RWPE1 (cell line): Measurements from ENCODE around the gene PTGDS.

Source experiments
- CTCF ChIA-PET: fragments of 350-600 bp; sonication (Branson Sonifier 250); formaldehyde crosslinking; extraction: SDS; loops from one replicate; lab custom pipeline; 2021; lab: Yijun Ruan, JAX
- POLR2A ChIA-PET: fragments of 400-600 bp; formaldehyde crosslinking; extraction: SDS; loops from one replicate; lab custom pipeline; 2020; ENCODE audit warnings: antibody characterized with exemption; ENCODE audit not compliant: low non-redundant PET; lab: Yijun Ruan, JAX
- DNase-seq: peaks from one replicate; pipeline ENCODE4 v3.0.0; 2012; ENCODE audit warnings: low spot score
- H3K27ac ChIP-seq: fragments of 450-650 bp; 2 replicates; pipeline ENCODE4 v1.5.1; 2017
- TF ChIP-seq, protein P1 (sequence below): fragments of 450-650 bp; conservative IDR thresholded peaks from 2 replicates; pipeline ENCODE4 v1.5.1; 2017; ENCODE audit warnings: low read depth, mild to moderate bottlenecking

PTGDS gene

DNA sequence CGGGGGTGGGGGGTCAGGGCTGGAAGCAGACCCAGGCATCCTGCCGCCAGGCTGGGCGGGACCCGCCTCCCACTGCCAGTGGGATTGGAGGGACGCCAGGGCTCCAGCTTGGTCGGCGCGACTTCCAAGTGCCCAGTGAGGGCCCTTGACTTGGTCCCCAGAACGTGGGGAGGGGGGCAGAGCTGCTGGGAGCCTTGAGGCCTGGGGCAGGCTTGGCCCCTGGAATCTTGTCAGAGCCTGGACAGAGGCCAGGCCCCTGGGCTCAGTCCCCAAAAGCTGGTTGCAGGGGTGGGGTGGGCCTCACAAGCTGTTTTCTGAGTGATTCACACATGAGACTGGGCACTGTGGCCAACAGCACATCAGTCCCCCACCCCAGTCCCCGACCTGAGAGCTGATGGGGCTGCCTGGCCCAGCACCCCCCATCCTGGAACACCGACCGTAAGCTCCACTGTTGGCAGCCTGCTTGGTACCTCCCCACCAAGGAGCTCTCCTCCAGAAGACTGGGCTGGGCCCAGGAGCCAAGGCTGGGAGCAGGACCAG, 18.5 kb downstream of the PTGDS start:
- peak overlapping the region; percentile 93 for H3K27ac ChIP-seq
- CTCF ChIA-PET, result interaction anchor here (0.6 to 2.0 kb wide), 6 partner anchors 32 to 172 kb away, joined by 3 to 9 read pairs (median 3); partner anchors contain the start of gene ABCA2
- TF ChIP-seq, protein P1, sequence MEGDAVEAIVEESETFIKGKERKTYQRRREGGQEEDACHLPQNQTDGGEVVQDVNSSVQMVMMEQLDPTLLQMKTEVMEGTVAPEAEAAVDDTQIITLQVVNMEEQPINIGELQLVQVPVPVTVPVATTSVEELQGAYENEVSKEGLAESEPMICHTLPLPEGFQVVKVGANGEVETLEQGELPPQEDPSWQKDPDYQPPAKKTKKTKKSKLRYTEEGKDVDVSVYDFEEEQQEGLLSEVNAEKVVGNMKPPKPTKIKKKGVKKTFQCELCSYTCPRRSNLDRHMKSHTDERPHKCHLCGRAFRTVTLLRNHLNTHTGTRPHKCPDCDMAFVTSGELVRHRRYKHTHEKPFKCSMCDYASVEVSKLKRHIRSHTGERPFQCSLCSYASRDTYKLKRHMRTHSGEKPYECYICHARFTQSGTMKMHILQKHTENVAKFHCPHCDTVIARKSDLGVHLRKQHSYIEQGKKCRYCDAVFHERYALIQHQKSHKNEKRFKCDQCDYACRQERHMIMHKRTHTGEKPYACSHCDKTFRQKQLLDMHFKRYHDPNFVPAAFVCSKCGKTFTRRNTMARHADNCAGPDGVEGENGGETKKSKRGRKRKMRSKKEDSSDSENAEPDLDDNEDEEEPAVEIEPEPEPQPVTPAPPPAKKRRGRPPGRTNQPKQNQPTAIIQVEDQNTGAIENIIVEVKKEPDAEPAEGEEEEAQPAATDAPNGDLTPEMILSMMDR, result no peak
- POLR2A ChIA-PET, result interaction anchor here (1.3 kb wide), 1 partner anchor 17 kb away, joined by 3 read pairs; no protein-coding TSS in a partner anchor
- DNase-seq, result no peak

GRCh38 chr9:136996361-136997292, 19.3 kb downstream of the PTGDS start, which contains the start of gene CLIC3:
Gene CLIC3, minus strand, starts transcription at chr9:136996568. Its CDS starts 25 bp downstream, at chr9:136996543.
- DNase-seq, result peak; percentile 80
- ChIA-PET CTCF (interaction anchor here (0.6 to 2.0 kb wide), 7 partner anchors 22 to 71 kb away, joined by 3 to 9 read pairs (median 3); partner anchors contain the start of gene ABCA2), POLR2A (interaction anchor here (0.6 to 1.3 kb wide), 2 partner anchors 18 to 86 kb away, joined by 3 read pairs; no protein-coding TSS in a partner anchor)
- TF ChIP-seq, protein P1, result no peak
- peak within 1 kb of the TSS; percentile 93 for H3K27ac ChIP-seq

- peak overlapping the region; percentile 93 for H3K27ac ChIP-seq
- no peak for DNase-seq
- CTCF ChIA-PET, result interaction anchor here (0.6 to 2.0 kb wide), 3 partner anchors 22 to 38 kb away, joined by 3 to 8 read pairs (median 5); no protein-coding TSS in a partner anchor
- TF ChIP-seq, protein P1, result no peak
- POLR2A ChIA-PET, result no interaction called here
Measured at GRCh38 chr9:136997371-136997770, 20.1 kb downstream of the PTGDS start.

- ChIA-PET POLR2A (no interaction called here), CTCF (no interaction called here)
- peak overlapping the region; percentile 93 for H3K27ac ChIP-seq
- DNase-seq, result no peak
- TF ChIP-seq, protein P1, result no peak
Measured at GRCh38 chr9:136997830-136998234, 20.5 kb downstream of the PTGDS start.

DNA sequence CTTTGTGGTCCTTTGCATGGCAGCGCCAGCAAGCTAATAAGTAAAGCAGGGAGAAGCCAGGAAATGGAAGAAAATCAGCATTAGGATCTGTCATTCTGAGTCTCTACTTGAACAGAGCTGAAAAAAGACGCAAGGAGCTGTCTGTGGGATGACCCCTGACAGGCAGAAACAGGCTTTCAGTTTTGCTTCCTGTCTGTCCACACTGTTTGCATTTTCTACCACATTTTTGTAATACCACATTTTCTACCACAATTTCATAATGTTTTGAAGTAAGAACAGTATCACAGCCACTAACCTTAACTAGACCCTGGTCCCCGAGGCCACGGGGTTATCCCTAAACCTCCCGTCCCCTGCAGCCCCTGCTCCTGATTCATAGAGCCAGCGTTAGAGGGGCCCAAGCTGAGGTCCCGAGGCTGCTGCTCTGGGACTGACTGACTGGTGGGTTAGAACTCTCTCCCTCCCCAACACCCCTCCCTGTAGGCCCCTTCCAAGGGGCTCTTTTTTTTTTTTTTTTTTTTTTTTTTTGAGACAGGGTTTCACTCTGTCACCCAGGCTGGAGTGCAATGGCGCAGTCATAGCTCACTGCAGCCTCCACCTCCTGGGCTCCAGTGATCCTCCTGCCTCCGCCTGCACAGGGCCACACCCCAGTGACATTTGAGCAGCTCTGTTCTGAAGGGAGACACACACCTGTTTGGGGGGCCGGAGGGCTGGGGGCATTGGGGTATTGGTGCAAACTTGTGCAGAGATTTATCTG, 23.1 kb downstream of the PTGDS start:
- TF ChIP-seq, protein P1, result no peak
- peak overlapping the region; percentile 93 for H3K27ac ChIP-seq
- DNase-seq, result no peak
- ChIA-PET CTCF (interaction anchor here (0.6 to 3.0 kb wide), 5 partner anchors 29 to 56 kb away, joined by 3 to 16 read pairs (median 4); partner anchors contain the start of gene FBXW5), POLR2A (interaction anchor here (0.6 to 1.4 kb wide), 2 partner anchors 8 to 224 kb away, joined by 4 to 5 read pairs; partner anchors contain the start of gene PAXX)
